OCI-LY3 (cell line): ENCODE measurements around the gene HPRT1.

ENCODE experiments used
- H2AFZ ChIP-seq: fragments of 200-600, 300-600 bp; shearing (Covaris generic); 2 replicates; pipeline ENCODE4 v1.6.0; 2014; ENCODE audit warnings: antibody characterized with exemption, low read depth, low read length
- H3K27ac ChIP-seq: fragments of 200-600, 300-600 bp; sonication (generic); 2 replicates; pipeline ENCODE4 v1.5.1; 2014; ENCODE audit warnings: mild to moderate bottlenecking, low read length, moderate library complexity, mixed read lengths
- H3K27me3 ChIP-seq: fragments of 200-600, 300-600 bp; sonication (generic); 2 replicates; pipeline ENCODE4 v1.6.1; 2014; ENCODE audit warnings: low read depth, low read length, mixed read lengths
- H3K36me3 ChIP-seq: fragments of 200-600, 300-600 bp; sonication (generic); replicated peaks from 2 replicates; pipeline ENCODE3; 2014; ENCODE audit warnings: low read depth, low read length, mixed read lengths
- H3K4me1 ChIP-seq: fragments of 300-600, 200-600 bp; sonication (generic); 2 replicates; pipeline ENCODE4 v1.6.1; 2014; ENCODE audit warnings: low read length, mixed read lengths
- H3K4me2 ChIP-seq: fragments of 200-600, 300-600 bp; sonication (generic); 2 replicates; pipeline ENCODE4 v1.6.1; 2014; ENCODE audit warnings: low read length, mixed read lengths
- H3K4me3 ChIP-seq: fragments of 300-600, 200-600 bp; sonication (generic); 2 replicates; pipeline ENCODE4 v1.5.1; 2014; ENCODE audit warnings: antibody characterized with exemption, mild to moderate bottlenecking, low read length, moderate library complexity
- H3K79me2 ChIP-seq: fragments of 300-600, 200-600 bp; shearing (Covaris generic); 2 replicates; pipeline ENCODE4 v1.6.1; 2014; ENCODE audit warnings: mild to moderate bottlenecking, low read length, mixed read lengths
- H3K9ac ChIP-seq: fragments of 300-600, 200-600 bp; shearing (Covaris generic); 2 replicates; pipeline ENCODE4 v1.6.0; 2014; ENCODE audit warnings: mild to moderate bottlenecking, low read length, moderate library complexity
- H3K9me3 ChIP-seq: fragments of 200-600, 300-600 bp; shearing (Covaris generic); 2 replicates; pipeline ENCODE4 v1.6.1; 2014; ENCODE audit warnings: low read length, mixed read lengths; ENCODE audit not compliant: insufficient read depth
- H4K20me1 ChIP-seq: fragments of 200-600, 300-600 bp; sonication (generic); 2 replicates; pipeline ENCODE4 v1.6.1; 2016; ENCODE audit warnings: low read length, mixed read lengths; ENCODE audit not compliant: insufficient read depth
- CTCF ChIP-seq: fragments of 200-600, 300-600 bp; sonication (generic); IDR thresholded peaks from 2 replicates; pipeline ENCODE4 v1.5.1; 2014; ENCODE audit warnings: antibody characterized with exemption, low read length, low read depth
- EZH2phosphoT487 ChIP-seq: fragments of 200-600 bp; shearing (Covaris generic); IDR thresholded peaks from 2 replicates; pipeline ENCODE4 v1.6.1; 2018; ENCODE audit warnings: antibody characterized with exemption, mixed run types, low read depth

The HPRT1 gene

GRCh38 chrX:134423606-134424005 lies 36.4 kb upstream of the HPRT1 start:
- TF ChIP-seq EZH2phosphoT487 = no peak
- peak; percentile 37 for TF ChIP-seq CTCF
- H3K27me3 ChIP-seq = no peaks in the 10 kb centered on the region
- H3K79me2 ChIP-seq = no peaks in the 10 kb centered on the region
- H3K9me3 ChIP-seq = no peaks in the 10 kb centered on the region
- no peaks in the 10 kb centered on the region for H3K4me1 ChIP-seq
- H3K4me3 ChIP-seq = no peak overlapping the region
- H3K36me3 ChIP-seq = peaks cover 38% of the 10 kb centered on the region
- no peak overlapping the region for H3K4me2 ChIP-seq
- H4K20me1 ChIP-seq = no peaks in the 10 kb centered on the region; the same call in 1 of the 2 replicates
- H3K27ac ChIP-seq = no peak overlapping the region
- H3K9ac ChIP-seq = no peak overlapping the region
- no peak overlapping the region for H2AFZ ChIP-seq

- no peaks in the 10 kb centered on the region for H3K9me3 ChIP-seq
- TF ChIP-seq EZH2phosphoT487 (no peak), CTCF (no peak)
- peaks cover 40% of the 10 kb centered on the region for H3K36me3 ChIP-seq
- H4K20me1 ChIP-seq = no peaks in the 10 kb centered on the region; the same call in 1 of the 2 replicates
- H3K9ac ChIP-seq = no peak overlapping the region
- no peaks in the 10 kb centered on the region for H3K4me1 ChIP-seq
- no peak overlapping the region for H3K27ac ChIP-seq
- no peaks in the 10 kb centered on the region for H3K27me3 ChIP-seq
- no peak overlapping the region for H2AFZ ChIP-seq
- no peak overlapping the region for H3K4me2 ChIP-seq
- H3K79me2 ChIP-seq = no peaks in the 10 kb centered on the region
- H3K4me3 ChIP-seq = no peak overlapping the region
These were observed 33.7 kb upstream of the HPRT1 start for GRCh38 chrX:134426281-134426680.

GRCh38 chrX:134431894-134432293 lies 28.1 kb upstream of the HPRT1 start:
- Histone ChIP-seq H2AFZ (no peak overlapping the region), H3K4me2 (no peak overlapping the region), H3K36me3 (peaks cover 35% of the 10 kb centered on the region), H3K27ac (no peak overlapping the region), H3K79me2 (no peaks in the 10 kb centered on the region), H4K20me1 (no peaks in the 10 kb centered on the region; the same call in 1 of the 2 replicates), H3K4me3 (no peak overlapping the region), H3K4me1 (no peaks in the 10 kb centered on the region), H3K9me3 (no peaks in the 10 kb centered on the region), H3K9ac (no peak overlapping the region), H3K27me3 (no peaks in the 10 kb centered on the region)
- no peak for TF ChIP-seq CTCF
- TF ChIP-seq EZH2phosphoT487 = no peak

- Histone ChIP-seq H3K9me3 (no peaks in the 10 kb centered on the region), H3K9ac (no peak overlapping the region), H2AFZ (no peak overlapping the region), H3K27ac (no peak overlapping the region), H3K79me2 (no peaks in the 10 kb centered on the region), H3K4me2 (no peak overlapping the region), H4K20me1 (no peaks in the 10 kb centered on the region), H3K36me3 (peaks cover 20% of the 10 kb centered on the region), H3K4me1 (no peaks in the 10 kb centered on the region), H3K27me3 (no peaks in the 10 kb centered on the region), H3K4me3 (no peak overlapping the region)
- TF ChIP-seq CTCF (no peak), EZH2phosphoT487 (no peak)
These were observed 24.1 kb upstream of the HPRT1 start for GRCh38 chrX:134435894-134436293.
